GM12875 (cell line): ENCODE results near the gene SCGB1C1.

Experiments
- H3K4me3 ChIP-seq: one replicate; pipeline ENCODE4 v1.5.1; 2011; ENCODE audit warnings: low read depth, low read length, control low read depth
- CTCF ChIP-seq: IDR thresholded peaks from 2 replicates; pipeline ENCODE4 v1.5.1; 2011; ENCODE audit warnings: low read depth, mild to moderate bottlenecking, control low read depth, inconsistent platforms, low read length, moderate library complexity, borderline replicate concordance; ENCODE audit not compliant: insufficient read depth

Gene SCGB1C1

GRCh38 chr11:211295-211694, 18.4 kb downstream of the SCGB1C1 start:
- H3K4me3 ChIP-seq, result no peak overlapping the region
- no peak for TF ChIP-seq CTCF

- no peak overlapping the region for H3K4me3 ChIP-seq
- TF ChIP-seq CTCF, result no peak
Observed at GRCh38 chr11:211741-212140, 18.9 kb downstream of the SCGB1C1 start.

- H3K4me3 ChIP-seq, result no peak overlapping the region
- TF ChIP-seq CTCF, result no peak
Observed at GRCh38 chr11:212150-213100, 19.5 kb downstream of the SCGB1C1 start.

- no peak overlapping the region for H3K4me3 ChIP-seq
- no peak for TF ChIP-seq CTCF
Observed at GRCh38 chr11:213111-213510, 20.2 kb downstream of the SCGB1C1 start.

GRCh38 chr11:214083-214482, 21.2 kb downstream of the SCGB1C1 start:
- no peak overlapping the region for H3K4me3 ChIP-seq
- TF ChIP-seq CTCF, result no peak

GRCh38 chr11:215581-216037, 22.7 kb downstream of the SCGB1C1 start:
- H3K4me3 ChIP-seq, result no peak overlapping the region
- no peak for TF ChIP-seq CTCF

GRCh38 chr11:216081-216974, 23.4 kb downstream of the SCGB1C1 start:
- TF ChIP-seq CTCF, result no peak
- no peak overlapping the region for H3K4me3 ChIP-seq
